Activated T-cell treated with anti-CD3 and anti-CD28 coated beads, Interleukin-2, amount 50 U/mL, for 24 hours (primary cell): ENCODE data around the gene EVPLL.
"Not testable (repeated sequence)": the region's sequence is repeated elsewhere in the genome, so short reads cannot be mapped to it uniquely, and the experiment has no call there.

Source experiments
- DNase-seq: peaks from one replicate; pipeline ENCODE4 v3.0.0-alpha.2; 2020
- H3K27ac Mint-ChIP-seq: 2 replicates; pipeline ENCODE4 v1.8.0; 2020; ENCODE audit warnings: mild to moderate bottlenecking, mixed read lengths
- H3K27me3 Mint-ChIP-seq: 2 replicates; pipeline ENCODE4 v1.8.0; 2020; ENCODE audit warnings: mixed read lengths
- H3K36me3 Mint-ChIP-seq: 2 replicates; pipeline ENCODE4 v1.8.0; 2020; ENCODE audit warnings: low read depth, mixed read lengths
- H3K4me1 Mint-ChIP-seq: 2 replicates; pipeline ENCODE4 v1.8.0; 2020; ENCODE audit warnings: low read depth, mixed read lengths
- H3K4me3 Mint-ChIP-seq: 2 replicates; pipeline ENCODE4 v1.8.0; 2020; ENCODE audit warnings: mild to moderate bottlenecking, moderate library complexity, mixed read lengths
- H3K9me3 Mint-ChIP-seq: 2 replicates; pipeline ENCODE4 v1.8.0; 2020; ENCODE audit warnings: mixed read lengths

Gene EVPLL

DNA sequence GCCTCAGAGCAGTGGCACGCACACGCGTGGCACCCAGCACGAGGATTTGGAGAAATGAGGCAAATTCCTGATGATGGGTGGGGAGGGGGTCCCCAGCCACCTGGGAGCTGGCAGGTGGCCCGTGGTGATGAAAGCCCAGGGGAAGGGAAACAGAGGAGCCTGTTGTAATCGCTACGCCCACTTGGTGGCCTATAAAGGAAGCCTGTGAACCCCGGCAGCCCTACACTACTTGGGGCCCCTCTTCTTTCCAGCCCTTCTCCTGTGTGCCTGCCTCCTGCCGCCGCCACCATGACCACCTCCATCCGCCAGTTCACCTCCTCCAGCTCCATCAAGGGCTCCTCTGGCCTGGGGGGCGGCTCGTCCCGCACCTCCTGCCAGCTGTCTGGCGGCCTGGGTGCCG lies 49.1 kb downstream of the EVPLL start:
- not testable (repeated sequence) for H3K27ac Mint-ChIP-seq, H3K4me1 Mint-ChIP-seq, H3K36me3 Mint-ChIP-seq, H3K27me3 Mint-ChIP-seq, DNase-seq, H3K4me3 Mint-ChIP-seq, H3K9me3 Mint-ChIP-seq

DNA sequence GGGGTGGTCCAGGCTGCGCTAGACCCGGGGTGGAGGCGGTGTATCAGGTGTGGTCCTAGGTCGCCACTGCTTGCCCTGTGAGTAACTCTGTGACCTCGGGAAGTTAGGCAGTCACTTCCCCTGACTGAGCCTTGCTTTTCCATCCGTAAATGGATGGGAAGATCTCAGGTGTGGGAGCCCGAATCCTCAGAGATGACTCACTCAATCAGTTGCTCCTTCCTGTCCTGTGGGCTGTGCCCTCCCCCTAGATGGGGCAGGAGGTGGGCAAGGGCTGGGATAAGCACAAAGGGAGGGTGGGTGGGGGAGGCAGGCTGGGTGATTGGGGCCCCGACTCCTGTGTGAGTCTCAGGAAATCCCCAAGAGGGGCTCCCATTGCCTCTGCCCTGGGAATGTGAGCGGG lies 54.6 kb downstream of the EVPLL start:
- H3K4me3 Mint-ChIP-seq, H3K9me3 Mint-ChIP-seq, H3K27ac Mint-ChIP-seq, H3K4me1 Mint-ChIP-seq, H3K36me3 Mint-ChIP-seq, DNase-seq, H3K27me3 Mint-ChIP-seq: not testable (repeated sequence)
